HepG2 (cell line): ENCODE results near the gene HDGFL2. TPM values are rescaled to one million over a fixed set of nuclear protein-coding genes. Genes with fewer than 3 reads are reported as not detected.

Source experiments
- CREB1 ChIP-seq, 2 experiments: fragments of 450-650 bp in 1 of 2; IDR thresholded peaks; 2 replicates each; pipeline ENCODE4 v1.6.1; 2016 to 2017; ENCODE audit warnings: control low read depth in 1 of 2, mild to moderate bottlenecking in 1 of 2, missing compliant biosample characterization in 1 of 2, missing genetic modification characterization in 1 of 2
- TSC22D2 ChIP-seq: sonication (generic); formaldehyde crosslinking; IDR thresholded peaks from 2 replicates; pipeline ENCODE4 v1.5.1; 2020; ENCODE audit warnings: missing genetic modification reagents, mild to moderate bottlenecking, borderline replicate concordance
- ZKSCAN5 ChIP-seq: sonication (generic); formaldehyde crosslinking; IDR thresholded peaks from 2 replicates; pipeline ENCODE4 v1.5.1; 2020; ENCODE audit warnings: mild to moderate bottlenecking, missing genetic modification reagents
- ZNF343 ChIP-seq: sonication (generic); formaldehyde crosslinking; IDR thresholded peaks from 2 replicates; pipeline ENCODE4 v1.4.0; 2020; ENCODE audit warnings: mild to moderate bottlenecking, missing genetic modification reagents
- polyA plus RNA-seq, 8 experiments: library from polyadenylated mRNA; depleted of rRNA in 3 of 8; stranded (reverse) in 7 of 8; unstranded in 1 of 8; fragments of >200 nt; fragmentation: Illumina TruSeq in 4 of 8; extraction: Trizol in 4 of 8; gene quantifications; 2 replicates each; pipeline versions ENCODE4 v1.2.1 to v1.2.3, GENCODE V29; 2011 to 2016; ENCODE audit warnings: low read depth in 4 of 8, missing spikeins in 1 of 8, mixed read lengths in 1 of 8; ENCODE audit not compliant: insufficient read depth in 1 of 8
- total RNA-seq, 5 experiments: library from RNA; depleted of rRNA; stranded (reverse); fragments of >200 nt; fragmentation: Illumina TruSeq; extraction: Trizol; gene quantifications; 2 replicates each; pipeline ENCODE4 v1.2.3, GENCODE V29; 2016; ENCODE audit warnings: low read depth in 1 of 5
- TF ChIP-seq, protein P1 (sequence below): sonication (generic); formaldehyde crosslinking; IDR thresholded peaks from 2 replicates; pipeline ENCODE4 v1.4.0; 2020; ENCODE audit warnings: mild to moderate bottlenecking, missing genetic modification reagents
- TF ChIP-seq, protein P2 (sequence below): sonication (generic); formaldehyde crosslinking; IDR thresholded peaks from 2 replicates; pipeline ENCODE4 v1.4.0; 2020; ENCODE audit warnings: mild to moderate bottlenecking, missing genetic modification reagents
- TF ChIP-seq, protein P3 (sequence below): sonication (generic); formaldehyde crosslinking; IDR thresholded peaks from 2 replicates; pipeline ENCODE4 v1.8.0; 2022; ENCODE audit warnings: mild to moderate bottlenecking, missing genetic modification reagents; ENCODE audit not compliant: insufficient replicate concordance

Gene HDGFL2
- total and polyA plus RNA-seq, 2 of the 13 experiments (the other 11 are each of a cell fraction or from before 2014, with no cell fraction given), result 20.0 to 51.1 TPM

DNA sequence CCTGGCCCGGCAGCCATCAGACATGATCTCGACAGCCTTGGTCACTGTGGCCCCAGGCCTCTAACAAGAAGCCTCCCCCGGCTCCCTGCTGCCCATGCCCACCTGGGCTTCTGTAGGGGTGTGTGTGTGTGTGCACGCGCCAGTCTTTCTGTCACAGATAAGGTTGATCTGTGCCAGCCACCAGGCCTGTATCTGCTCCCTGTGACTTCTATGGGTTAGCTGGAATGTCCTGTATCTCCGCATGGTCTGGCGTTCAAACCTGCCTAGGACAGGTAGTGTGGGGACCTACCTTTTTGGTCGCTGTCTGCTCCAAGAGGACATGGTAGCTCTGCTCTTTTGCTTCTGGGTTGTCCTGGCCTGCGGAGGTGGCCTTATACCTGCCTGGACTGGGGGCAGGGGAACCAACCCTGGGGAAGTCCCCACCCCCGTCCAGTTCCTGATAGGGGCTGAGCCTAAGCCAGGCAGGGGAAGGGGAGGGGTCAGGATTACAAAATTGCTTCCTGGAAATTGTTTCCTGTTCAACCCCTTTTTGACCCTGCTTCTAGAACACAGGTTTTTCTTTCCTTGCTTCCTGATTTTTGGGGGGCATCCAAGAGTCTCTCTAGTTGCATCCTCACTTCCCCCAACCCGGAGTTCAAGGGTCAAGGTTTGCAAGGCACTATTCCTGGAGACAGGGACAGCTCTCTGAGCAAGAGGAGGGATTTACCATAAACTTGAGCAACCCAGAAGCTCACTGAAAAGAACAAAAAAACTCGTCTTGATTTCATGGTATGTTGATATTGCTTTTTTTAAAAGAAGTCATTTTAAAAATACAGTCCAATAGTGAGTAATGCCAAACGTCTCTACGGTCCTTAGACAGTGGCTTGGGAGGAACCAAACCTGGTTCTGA lies 67.8 kb downstream of the HDGFL2 start, which contains the start of gene LRG1 (continued):
- TF ChIP-seq, protein P1, sequence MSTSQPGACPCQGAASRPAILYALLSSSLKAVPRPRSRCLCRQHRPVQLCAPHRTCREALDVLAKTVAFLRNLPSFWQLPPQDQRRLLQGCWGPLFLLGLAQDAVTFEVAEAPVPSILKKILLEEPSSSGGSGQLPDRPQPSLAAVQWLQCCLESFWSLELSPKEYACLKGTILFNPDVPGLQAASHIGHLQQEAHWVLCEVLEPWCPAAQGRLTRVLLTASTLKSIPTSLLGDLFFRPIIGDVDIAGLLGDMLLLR (CRISPR knock-in tag), result no peak
- TF ChIP-seq, protein P2, sequence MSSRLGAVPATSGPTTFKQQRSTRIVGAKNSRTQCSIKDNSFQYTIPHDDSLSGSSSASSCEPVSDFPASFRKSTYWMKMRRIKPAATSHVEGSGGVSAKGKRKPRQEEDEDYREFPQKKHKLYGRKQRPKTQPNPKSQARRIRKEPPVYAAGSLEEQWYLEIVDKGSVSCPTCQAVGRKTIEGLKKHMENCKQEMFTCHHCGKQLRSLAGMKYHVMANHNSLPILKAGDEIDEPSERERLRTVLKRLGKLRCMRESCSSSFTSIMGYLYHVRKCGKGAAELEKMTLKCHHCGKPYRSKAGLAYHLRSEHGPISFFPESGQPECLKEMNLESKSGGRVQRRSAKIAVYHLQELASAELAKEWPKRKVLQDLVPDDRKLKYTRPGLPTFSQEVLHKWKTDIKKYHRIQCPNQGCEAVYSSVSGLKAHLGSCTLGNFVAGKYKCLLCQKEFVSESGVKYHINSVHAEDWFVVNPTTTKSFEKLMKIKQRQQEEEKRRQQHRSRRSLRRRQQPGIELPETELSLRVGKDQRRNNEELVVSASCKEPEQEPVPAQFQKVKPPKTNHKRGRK (CRISPR knock-in tag), result no peak
- no peak; the same call in 1 of the 2 replicates for TF ChIP-seq TSC22D2
- 0 out of 2 replicates have a peak, but pooled peaks have one; percentile 60 for TF ChIP-seq ZKSCAN5 (CRISPR knock-in tag)
- TF ChIP-seq CREB1 (IDR thresholded peaks at IDR 0.05), result no peak
- TF ChIP-seq CREB1 (CRISPR knock-in tag; IDR thresholded peaks at IDR 0.05), result no peak
- TF ChIP-seq, protein P3, sequence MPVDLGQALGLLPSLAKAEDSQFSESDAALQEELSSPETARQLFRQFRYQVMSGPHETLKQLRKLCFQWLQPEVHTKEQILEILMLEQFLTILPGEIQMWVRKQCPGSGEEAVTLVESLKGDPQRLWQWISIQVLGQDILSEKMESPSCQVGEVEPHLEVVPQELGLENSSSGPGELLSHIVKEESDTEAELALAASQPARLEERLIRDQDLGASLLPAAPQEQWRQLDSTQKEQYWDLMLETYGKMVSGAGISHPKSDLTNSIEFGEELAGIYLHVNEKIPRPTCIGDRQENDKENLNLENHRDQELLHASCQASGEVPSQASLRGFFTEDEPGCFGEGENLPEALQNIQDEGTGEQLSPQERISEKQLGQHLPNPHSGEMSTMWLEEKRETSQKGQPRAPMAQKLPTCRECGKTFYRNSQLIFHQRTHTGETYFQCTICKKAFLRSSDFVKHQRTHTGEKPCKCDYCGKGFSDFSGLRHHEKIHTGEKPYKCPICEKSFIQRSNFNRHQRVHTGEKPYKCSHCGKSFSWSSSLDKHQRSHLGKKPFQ (CRISPR knock-in tag), result peak; percentile 51
- TF ChIP-seq ZNF343 (CRISPR knock-in tag), result no peak
- TF ChIP-seq, all 625 proteins: peak for 177
